ENCODE data around the gene TNFRSF4.

- TF ChIP-seq CTCF (IDR thresholded peaks at IDR 0.05 in 4 of 5, conservative IDR thresholded peaks at IDR 0.05 in 1 of 5): no peak
- TF ChIP-seq POLR2A (IDR thresholded peaks at IDR 0.05): no peak
These were observed 32.6 kb downstream of the TNFRSF4 start for GRCh38 chr1:1181129-1181937.
